ENCODE results near the gene PSMB5. TPM values are rescaled to one million over a fixed set of nuclear protein-coding genes. Genes with fewer than 3 reads are reported as not detected.

The PSMB5 gene
- total and polyA plus RNA-seq, 9 of the 15 experiments (the other 6 are each of a cell fraction or from before 2014, with no cell fraction given), result 198 to 1,870 (median 269) TPM

- CTCF ChIA-PET (ENCODE audit: low intra/inter-chr PET ratio), result no interaction called here
- WGBS (ENCODE audit: insufficient coverage, low coverage, missing lambda C conversion rate), result 38% methylated on average over 3 of the region's 5 CpGs
- TF ChIP-seq ASH1L (IDR thresholded peaks at IDR 0.05; ENCODE audit: borderline replicate concordance, low read depth, partially characterized antibody), result no peak
- TF ChIP-seq ZSCAN29 (IDR thresholded peaks at IDR 0.05), result no peak
- no peak for TF ChIP-seq ATF2 (CRISPR knock-in tag; IDR thresholded peaks at IDR 0.05)
- TF ChIP-seq CGGBP1 (CRISPR knock-in tag; IDR thresholded peaks at IDR 0.05), result no peak
- no peak for TF ChIP-seq CSDE1 (IDR thresholded peaks at IDR 0.05)
- no peak for TF ChIP-seq ZNF512 (tag; IDR thresholded peaks at IDR 0.05)
- no peak for TF ChIP-seq HOMEZ (CRISPR knock-in tag; IDR thresholded peaks at IDR 0.05)
- TF ChIP-seq ARID1B (IDR thresholded peaks at IDR 0.05), result no peak
- TF ChIP-seq SP1 (CRISPR knock-in tag; IDR thresholded peaks at IDR 0.05), result no peak
- TF ChIP-seq, protein P1, sequence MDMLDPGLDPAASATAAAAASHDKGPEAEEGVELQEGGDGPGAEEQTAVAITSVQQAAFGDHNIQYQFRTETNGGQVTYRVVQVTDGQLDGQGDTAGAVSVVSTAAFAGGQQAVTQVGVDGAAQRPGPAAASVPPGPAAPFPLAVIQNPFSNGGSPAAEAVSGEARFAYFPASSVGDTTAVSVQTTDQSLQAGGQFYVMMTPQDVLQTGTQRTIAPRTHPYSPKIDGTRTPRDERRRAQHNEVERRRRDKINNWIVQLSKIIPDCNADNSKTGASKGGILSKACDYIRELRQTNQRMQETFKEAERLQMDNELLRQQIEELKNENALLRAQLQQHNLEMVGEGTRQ (CRISPR knock-in tag; IDR thresholded peaks at IDR 0.05), result no peak
- TF ChIP-seq CCAR2 (IDR thresholded peaks at IDR 0.05; ENCODE audit: low read depth, low read length), result no peak
- no peak for TF ChIP-seq ARNT (IDR thresholded peaks at IDR 0.05)
- TF ChIP-seq ZNF311 (CRISPR knock-in tag; IDR thresholded peaks at IDR 0.05), result no peak
- TF ChIP-seq KLF16 (IDR thresholded peaks at IDR 0.05), result no peak
Measured at GRCh38 chr14:22978981-22979671, 55.6 kb downstream of the PSMB5 start.

More at GRCh38 chr14:22978981-22979671, 55.6 kb downstream of the PSMB5 start:
- Histone ChIP-seq H3K9me3 (replicated peaks; ENCODE audit: control insufficient read depth, insufficient read depth, low read depth, low read length) (no peaks in the 10 kb centered on the region), H3K9me1 (ENCODE audit: control insufficient read depth, insufficient read depth, low read length) (no peaks in the 10 kb centered on the region), H2AFZ (ENCODE audit: low read depth, low read length) (no peak overlapping the region), H3K4me3 (no peak overlapping the region), H3K36me3 (ENCODE audit: control insufficient read depth, insufficient read depth, low read length) (no peaks in the 10 kb centered on the region), H3K79me2 (ENCODE audit: control insufficient read depth, insufficient read depth, low read length) (no peaks in the 10 kb centered on the region), H3K27me3 (ENCODE audit: control insufficient read depth in 2 of 2, insufficient read depth in 2 of 2, low read length in 2 of 2) (no peaks in the 10 kb centered on the region), H3K27ac (ENCODE audit: extremely low read depth, low read depth, low read length) (no peak overlapping the region), H4K20me1 (replicated peaks; ENCODE audit: control insufficient read depth, insufficient read depth, low read length) (no peaks in the 10 kb centered on the region), H3K4me2 (ENCODE audit: insufficient read depth, low read length) (no peak overlapping the region), H3K4me1 (replicated peaks in 1 of 2; ENCODE audit: control insufficient read depth in 2 of 2, insufficient read depth in 2 of 2, low read length in 2 of 2) (peaks cover 27 to 44% of the 10 kb centered on the region in 2 experiments), H3K9ac (ENCODE audit: insufficient read depth in 1 of 2, low read depth in 2 of 2, low read length in 2 of 2) (peak overlapping the region in 1 of 2 experiments; percentile 6; a peak in 1 of 4 replicates)
- FAIRE-seq, result no peak
- ATAC-seq, result no peak
- DNase-seq (ENCODE audit: extremely low read depth in 1 of 4, low spot score in 3 of 4), result no peak
- POLR2A ChIA-PET, result no interaction called here
- no TSS peak for BruUV-seq (replicated peaks)
- in situ Hi-C loops (cut with MboI), result loop anchor here (5.0 kb wide), 1 partner anchor 73 kb away; no protein-coding TSS in a partner anchor
- intact Hi-C loops (cut with micrococcal nuclease), result no loop called here
